Vagina (tissue), 2 donors: ENCODE data around the gene ZNF500. TPM values are rescaled to one million over a fixed set of nuclear protein-coding genes. Genes with fewer than 3 reads are reported as not detected.

ENCODE experiments used
- DNase-seq, 2 donors: peaks; one replicate each; pipeline ENCODE4 v3.0.0-alpha.2; 2017; ENCODE audit errors: extremely low spot score in 2 of 2
- H3K27ac ChIP-seq: fragments of 200-600 bp; sonication (generic); one replicate; pipeline ENCODE4 v1.5.1; 2019
- H3K27me3 ChIP-seq: fragments of 200-600 bp; sonication (generic); one replicate; pipeline ENCODE4 v1.5.1; 2019
- H3K36me3 ChIP-seq, 2 donors: fragments of 200-600 bp; sonication (generic); one replicate each; pipeline ENCODE4 v1.5.1; 2017 to 2019
- H3K4me1 ChIP-seq: fragments of 200-600 bp; sonication (generic); one replicate; pipeline ENCODE4 v1.5.1; 2019
- H3K4me3 ChIP-seq, 2 donors: fragments of 200-600 bp; sonication (generic); 1 replicate in 1 of 2; 2 replicates in 1 of 2; pipeline ENCODE4 v1.5.1; 2016 to 2019
- H3K9me3 ChIP-seq: fragments of 200-600 bp; sonication (generic); one replicate; pipeline ENCODE4 v1.5.1; 2019
- POLR2A ChIP-seq, 2 donors: fragments of 450-650 bp; IDR thresholded peaks; one replicate each; pipeline ENCODE4 v1.6.1; 2017; ENCODE audit warnings: antibody characterized with exemption in 2 of 2, mild to moderate bottlenecking in 2 of 2, moderate library complexity in 2 of 2
- POLR2AphosphoS5 ChIP-seq, 2 donors: sonication (generic); formaldehyde crosslinking; IDR thresholded peaks; one replicate each; pipeline ENCODE4 v1.9.0; 2017; ENCODE audit warnings: antibody characterized with exemption in 2 of 2, mild to moderate bottlenecking in 2 of 2, low read depth in 1 of 2; ENCODE audit not compliant: insufficient read depth in 1 of 2
- intact Hi-C: fragments of 100-400 bp; cut with DNase I; formaldehyde crosslinking; loops from one replicate; pipeline ENCODE4 v1.15.1; 2023
- total RNA-seq: library from RNA; depleted of rRNA; stranded (reverse); fragments of >200 nt; gene quantifications from one replicate; pipeline ENCODE4 v1.2.3, GENCODE V29; 2016
- TF ChIP-seq, protein P1 (sequence below), 3 experiments: fragments of 450-650 bp in 2 of 3; fragments of 200-600 bp in 1 of 3; sonication (generic) in 1 of 3; IDR thresholded peaks; one replicate each; pipeline ENCODE4 v1.5.1; 2017 to 2019; ENCODE audit warnings: antibody characterized with exemption in 3 of 3, mild to moderate bottlenecking in 2 of 3, moderate library complexity in 2 of 3

Gene ZNF500
- total RNA-seq, 1 donor from 2014 or later, result 11.0 TPM

DNA sequence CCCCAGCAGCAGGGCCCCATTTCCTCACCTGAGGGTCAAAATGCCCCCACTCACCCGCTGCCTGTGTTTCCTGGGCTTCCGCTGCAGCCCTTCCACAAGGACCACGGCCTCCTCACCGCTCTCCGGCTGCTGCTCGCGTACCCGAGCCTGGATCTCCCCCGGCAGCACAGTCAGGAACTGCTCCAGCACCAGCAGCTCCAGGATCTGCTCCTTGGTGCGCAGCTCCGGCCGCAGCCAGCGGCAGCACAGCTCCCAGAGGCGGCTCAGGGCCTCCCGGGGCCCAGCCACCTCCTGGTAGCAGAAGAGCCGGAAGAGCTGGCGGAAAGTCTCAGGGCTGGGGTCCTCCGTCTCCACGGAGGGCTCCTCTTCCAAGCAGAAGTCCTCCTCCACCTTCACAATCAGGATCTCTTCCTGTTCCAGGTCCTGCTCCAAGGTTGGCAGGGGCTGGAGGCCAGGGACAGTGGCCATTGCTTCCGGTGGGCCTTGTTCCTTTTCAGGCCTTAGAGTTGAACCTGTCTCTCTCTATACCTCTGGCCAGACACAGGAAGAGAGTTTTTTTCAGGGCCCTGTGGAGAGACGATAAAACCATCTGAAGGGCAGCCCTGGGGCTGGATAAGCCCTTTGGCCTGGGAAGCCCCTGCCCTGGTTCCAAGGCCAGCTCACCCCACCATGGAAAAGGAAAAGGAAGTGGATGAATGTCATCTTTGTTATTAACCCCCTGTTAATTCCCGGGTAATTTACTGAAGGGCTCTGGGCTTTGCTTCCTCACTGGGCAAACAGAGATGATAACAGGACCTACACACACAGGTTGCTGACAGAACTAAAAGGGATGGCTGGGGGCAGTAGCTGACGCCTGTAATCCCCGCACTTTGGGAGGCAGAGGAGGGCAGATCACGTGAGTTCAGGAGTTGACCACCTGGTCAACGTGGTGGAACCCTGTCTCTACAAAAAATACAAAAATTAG is 1.2 kb downstream of the ZNF500 start:
- H3K4me1 ChIP-seq, result peaks cover 39% of the 10 kb centered on the region
- no peaks in the 10 kb centered on the region for H3K27me3 ChIP-seq
- intact Hi-C loops, result no loop called here
- peaks cover 0 to 29% of the 10 kb centered on the region in 2 donors for H3K36me3 ChIP-seq
- TF ChIP-seq, protein P1, sequence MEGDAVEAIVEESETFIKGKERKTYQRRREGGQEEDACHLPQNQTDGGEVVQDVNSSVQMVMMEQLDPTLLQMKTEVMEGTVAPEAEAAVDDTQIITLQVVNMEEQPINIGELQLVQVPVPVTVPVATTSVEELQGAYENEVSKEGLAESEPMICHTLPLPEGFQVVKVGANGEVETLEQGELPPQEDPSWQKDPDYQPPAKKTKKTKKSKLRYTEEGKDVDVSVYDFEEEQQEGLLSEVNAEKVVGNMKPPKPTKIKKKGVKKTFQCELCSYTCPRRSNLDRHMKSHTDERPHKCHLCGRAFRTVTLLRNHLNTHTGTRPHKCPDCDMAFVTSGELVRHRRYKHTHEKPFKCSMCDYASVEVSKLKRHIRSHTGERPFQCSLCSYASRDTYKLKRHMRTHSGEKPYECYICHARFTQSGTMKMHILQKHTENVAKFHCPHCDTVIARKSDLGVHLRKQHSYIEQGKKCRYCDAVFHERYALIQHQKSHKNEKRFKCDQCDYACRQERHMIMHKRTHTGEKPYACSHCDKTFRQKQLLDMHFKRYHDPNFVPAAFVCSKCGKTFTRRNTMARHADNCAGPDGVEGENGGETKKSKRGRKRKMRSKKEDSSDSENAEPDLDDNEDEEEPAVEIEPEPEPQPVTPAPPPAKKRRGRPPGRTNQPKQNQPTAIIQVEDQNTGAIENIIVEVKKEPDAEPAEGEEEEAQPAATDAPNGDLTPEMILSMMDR (IDR thresholded peaks at IDR 0.05), result no peak
- no peak for TF ChIP-seq POLR2A (IDR thresholded peaks at IDR 0.05)
- no peak for TF ChIP-seq POLR2AphosphoS5 (IDR thresholded peaks at IDR 0.05; ENCODE audit: insufficient read depth in 1 of 2, low read depth in 1 of 2)
- peak overlapping the region; percentile 85 to 99 for H3K4me3 ChIP-seq
- no peak for DNase-seq
- no peak overlapping the region for H3K27ac ChIP-seq
- no peaks in the 10 kb centered on the region for H3K9me3 ChIP-seq

DNA sequence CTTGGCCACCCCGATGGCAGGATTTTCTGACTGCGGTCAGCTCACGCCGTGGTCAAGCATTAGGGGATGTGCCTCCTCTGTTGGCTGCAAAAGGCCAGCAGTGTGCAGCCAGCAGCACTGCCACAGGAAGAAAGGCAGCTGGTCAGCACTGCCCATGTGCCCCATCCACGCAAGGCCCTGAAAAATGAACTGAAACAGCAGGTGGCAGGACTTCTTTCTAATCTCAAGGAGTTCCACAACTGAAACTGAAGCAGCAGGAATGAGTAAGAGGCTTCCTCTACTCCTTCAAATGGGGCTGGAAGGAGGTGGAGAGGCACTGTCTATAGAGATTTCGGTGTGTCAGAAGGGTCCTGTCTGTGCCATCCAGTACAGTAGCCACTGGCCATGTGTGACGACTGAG is 3.2 kb downstream of the ZNF500 start:
- peaks cover 0 to 49% of the 10 kb centered on the region in 2 donors for H3K36me3 ChIP-seq

DNA sequence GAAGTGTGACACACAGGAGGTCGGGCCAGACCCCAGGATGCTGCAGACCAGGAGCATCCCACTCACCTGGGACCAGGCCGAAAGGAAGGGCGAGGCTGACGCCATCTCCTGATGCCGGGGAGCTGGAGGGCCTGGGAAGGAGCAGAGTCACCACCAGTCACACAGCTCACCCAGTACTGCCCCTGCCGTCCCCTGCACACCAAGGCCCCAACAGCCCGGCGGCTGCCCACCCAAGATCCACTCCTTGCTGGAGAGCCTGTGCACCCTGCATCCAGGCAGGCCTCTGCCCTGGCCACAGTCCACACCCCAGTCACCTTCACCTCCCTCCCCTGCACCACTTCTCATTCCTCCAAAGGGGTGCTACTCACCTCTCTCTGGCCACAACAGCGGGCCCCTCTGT is 4.8 kb downstream of the ZNF500 start:
- H3K27ac ChIP-seq, result no peak overlapping the region
- intact Hi-C loops, result no loop called here
- no peak for DNase-seq
- H3K4me3 ChIP-seq, result no peak overlapping the region
- peaks cover 0 to 57% of the 10 kb centered on the region in 2 donors for H3K36me3 ChIP-seq
- no peaks in the 10 kb centered on the region for H3K9me3 ChIP-seq
- TF ChIP-seq POLR2A (IDR thresholded peaks at IDR 0.05), result no peak
- TF ChIP-seq, protein P1 (IDR thresholded peaks at IDR 0.05), result no peak
- TF ChIP-seq POLR2AphosphoS5 (IDR thresholded peaks at IDR 0.05; ENCODE audit: insufficient read depth in 1 of 2, low read depth in 1 of 2), result no peak
- peaks cover 28% of the 10 kb centered on the region for H3K4me1 ChIP-seq
- no peaks in the 10 kb centered on the region for H3K27me3 ChIP-seq

More for the DNA sequence above, 3.2 kb downstream of the ZNF500 start:
- intact Hi-C loops, result no loop called here
- DNase-seq, result no peak
- Histone ChIP-seq H3K4me3 (no peak overlapping the region), H3K9me3 (no peaks in the 10 kb centered on the region), H3K4me1 (peaks cover 39% of the 10 kb centered on the region), H3K27me3 (no peaks in the 10 kb centered on the region), H3K27ac (no peak overlapping the region)
- TF ChIP-seq POLR2A (IDR thresholded peaks at IDR 0.05), result no peak
- TF ChIP-seq POLR2AphosphoS5 (IDR thresholded peaks at IDR 0.05; ENCODE audit: insufficient read depth in 1 of 2, low read depth in 1 of 2), result no peak
- TF ChIP-seq, protein P1 (IDR thresholded peaks at IDR 0.05), result no peak

DNA sequence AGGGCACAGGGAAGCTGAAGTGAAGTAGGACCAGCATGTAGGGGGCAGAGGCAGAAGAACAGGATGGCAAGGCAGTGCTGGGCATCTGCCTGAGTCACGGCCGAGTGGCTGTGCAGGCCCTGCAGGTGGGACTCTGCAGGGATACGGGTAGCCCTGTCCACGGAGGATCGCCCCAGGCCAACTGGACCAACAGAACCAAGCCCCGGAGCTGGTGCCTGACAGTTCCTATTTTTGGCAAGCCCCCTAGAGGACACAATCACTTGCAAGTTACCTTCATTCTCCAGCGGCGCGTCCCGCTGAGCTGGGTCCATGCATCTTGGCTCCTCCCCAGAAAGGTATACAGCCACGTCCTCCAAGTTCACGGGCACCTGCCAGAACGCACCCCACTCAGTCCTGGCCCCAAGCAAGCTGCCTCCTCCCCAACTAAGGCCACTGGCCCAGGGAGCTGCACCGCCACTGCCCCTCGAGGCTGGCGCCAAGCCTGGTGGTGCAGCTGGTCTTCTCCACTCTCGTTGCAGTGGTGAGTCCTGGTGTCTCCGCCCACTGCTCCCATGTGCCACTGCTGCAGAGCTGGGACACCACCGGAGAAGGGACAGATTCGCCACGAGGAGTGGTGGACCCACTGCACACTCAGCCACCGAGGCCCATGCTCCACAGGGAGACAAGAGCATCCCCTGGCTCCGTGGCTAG is 6.6 kb downstream of the ZNF500 start:
- intact Hi-C loops, result no loop called here
- peaks cover 0 to 73% of the 10 kb centered on the region in 2 donors for H3K36me3 ChIP-seq
- no peak overlapping the region for H3K4me3 ChIP-seq
- H3K27me3 ChIP-seq, result no peaks in the 10 kb centered on the region
- TF ChIP-seq, protein P1 (IDR thresholded peaks at IDR 0.05), result no peak
- TF ChIP-seq POLR2A (IDR thresholded peaks at IDR 0.05) (no peak), POLR2AphosphoS5 (IDR thresholded peaks at IDR 0.05; ENCODE audit: insufficient read depth in 1 of 2, low read depth in 1 of 2) (no peak)
- no peak overlapping the region for H3K27ac ChIP-seq
- DNase-seq, result no peak
- H3K9me3 ChIP-seq, result no peaks in the 10 kb centered on the region
- H3K4me1 ChIP-seq, result peaks cover 15% of the 10 kb centered on the region
